Measurements from ENCODE around the gene PRCD.

Gene PRCD

DNA sequence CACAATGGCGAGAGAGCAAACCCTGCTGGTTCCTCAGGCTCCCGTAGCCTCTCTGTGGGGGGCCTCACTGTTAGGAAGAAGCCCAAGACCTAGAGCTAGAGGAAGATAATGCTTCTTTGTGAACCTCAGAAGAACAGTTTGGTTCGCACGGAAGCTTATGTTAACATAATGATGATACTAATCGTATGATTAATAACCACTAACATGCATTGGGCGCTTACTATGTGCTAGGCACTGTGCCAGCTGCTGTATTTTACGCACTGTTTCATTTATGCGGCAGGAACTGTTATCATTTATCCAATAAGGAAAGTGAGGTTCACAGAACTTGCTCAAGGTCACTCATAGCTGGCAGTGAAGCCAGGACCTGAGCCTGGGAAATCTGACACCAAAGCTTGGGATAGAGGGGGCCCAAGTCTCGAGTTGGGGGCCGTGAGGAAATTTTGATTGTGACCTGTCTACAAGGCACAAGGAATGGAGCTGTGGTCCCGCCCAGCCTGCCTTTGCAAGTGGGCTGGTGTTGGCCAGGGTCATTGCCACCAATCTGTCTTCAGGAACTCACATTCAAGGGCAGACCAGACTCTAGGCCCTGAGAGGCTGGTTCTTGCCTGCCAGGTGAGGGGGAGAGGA, 6.8 kb downstream of the PRCD start:
- no peak for TF ChIP-seq POLR2A (IDR thresholded peaks at IDR 0.05; ENCODE audit: low read depth, low read length)
- DNase-seq (ENCODE audit: insufficient read length, low spot score) (no peak), FAIRE-seq (no peak)

DNA sequence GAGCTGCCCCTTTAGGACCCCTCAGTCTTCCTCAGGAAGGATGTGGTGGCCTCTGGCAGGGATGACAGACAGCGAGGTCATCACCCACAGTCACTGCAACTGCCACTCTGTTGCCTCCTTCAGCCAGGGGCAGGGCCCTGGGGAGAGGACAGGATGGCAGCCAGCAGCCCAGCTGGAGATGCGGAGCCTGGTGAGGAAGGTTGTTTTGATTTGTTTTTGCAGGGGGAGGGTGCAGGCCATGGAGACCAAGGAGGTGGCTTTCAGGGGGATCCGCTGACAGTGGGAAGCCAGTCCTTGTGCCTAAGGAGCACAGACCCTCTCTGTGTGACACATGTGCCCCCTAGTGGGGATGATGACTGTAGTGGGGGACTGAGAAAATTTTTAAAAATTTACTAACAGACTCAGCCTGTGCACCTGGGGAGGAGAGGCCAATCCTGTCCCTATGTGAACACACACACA, 7.4 kb downstream of the PRCD start:
- no peak for TF ChIP-seq POLR2A (IDR thresholded peaks at IDR 0.05; ENCODE audit: low read depth, low read length)
- FAIRE-seq = no peak
- DNase-seq (ENCODE audit: insufficient read length, low spot score) = no peak

DNA sequence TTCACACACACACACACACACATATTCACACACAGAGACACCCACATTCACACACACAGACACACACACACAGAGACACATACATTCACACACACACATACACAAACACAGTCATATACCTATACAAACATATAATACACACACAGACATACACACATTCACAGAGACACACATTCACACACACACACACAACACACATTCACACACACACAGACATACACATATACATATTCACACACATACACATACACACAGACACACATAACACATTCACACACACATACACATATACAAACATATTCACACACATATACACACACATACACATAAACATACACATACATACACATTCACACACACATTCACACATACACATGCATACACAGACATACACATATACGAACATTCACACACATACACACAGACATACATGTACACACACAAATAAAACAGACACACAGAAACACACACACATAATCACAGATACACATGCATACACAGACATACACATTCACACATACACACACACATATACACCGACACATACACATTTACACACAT, 7.9 kb downstream of the PRCD start:
- FAIRE-seq = no peak
- no peak for TF ChIP-seq POLR2A (IDR thresholded peaks at IDR 0.05; ENCODE audit: low read depth, low read length)

DNA sequence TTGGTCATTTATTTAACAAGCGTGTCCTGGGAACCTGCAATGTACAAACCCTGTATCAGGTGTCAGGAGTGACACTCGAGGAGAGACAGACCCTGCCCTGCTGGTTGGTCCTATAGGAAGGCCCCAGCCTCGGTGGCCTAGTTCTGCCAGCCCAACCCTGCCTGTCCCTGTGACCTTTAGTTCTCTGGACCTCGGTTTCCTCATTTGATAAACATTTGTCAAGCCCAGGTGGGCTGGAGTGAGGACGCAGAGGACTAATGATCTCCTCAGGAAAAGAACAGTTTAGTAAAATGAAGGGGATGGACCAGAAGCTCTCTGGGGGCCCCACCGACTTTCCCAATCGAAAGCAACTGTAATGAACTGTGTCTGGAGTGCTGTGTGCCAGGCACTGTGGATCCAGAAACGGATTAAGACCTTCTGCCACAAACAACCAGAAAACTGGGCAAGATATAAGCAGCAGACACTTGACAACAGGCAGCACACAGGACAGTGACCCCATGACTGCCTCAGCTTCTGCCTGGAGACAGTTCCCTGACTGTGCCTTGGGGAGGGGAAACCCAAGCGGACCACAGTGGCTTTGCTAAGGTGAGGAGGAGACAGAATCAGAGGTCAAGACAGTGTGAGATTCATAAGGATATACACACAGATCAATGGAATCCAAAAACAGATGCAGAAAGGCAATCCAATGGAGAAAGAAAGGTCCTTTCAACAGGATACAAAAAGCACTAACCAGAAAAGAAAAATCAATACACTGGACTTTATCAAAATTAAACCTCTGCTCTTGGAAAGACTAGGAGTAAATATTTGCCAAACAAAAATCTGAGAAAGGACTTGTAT, 8.8 kb downstream of the PRCD start:
- no peak for TF ChIP-seq POLR2A (IDR thresholded peaks at IDR 0.05; ENCODE audit: low read depth, low read length)
- FAIRE-seq (no peak), DNase-seq (ENCODE audit: insufficient read length, low spot score) (no peak)

More for the DNA sequence above, 7.9 kb downstream of the PRCD start:
- DNase-seq (ENCODE audit: insufficient read length, low spot score) = no peak

DNA sequence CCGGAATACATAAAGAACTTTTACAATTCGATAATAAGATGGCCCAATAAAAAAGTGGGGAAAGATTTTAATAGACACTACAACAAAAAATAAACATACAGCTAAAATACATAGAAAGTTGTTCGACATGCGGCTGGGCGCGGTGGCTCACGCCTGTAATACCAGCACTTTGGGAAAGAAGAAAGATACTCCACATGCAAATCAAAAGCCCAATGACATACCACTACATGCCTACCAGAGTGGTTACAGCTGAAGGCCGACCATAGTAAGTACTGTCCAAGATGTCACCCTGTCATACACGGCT, 9.3 kb downstream of the PRCD start:
- TF ChIP-seq POLR2A (IDR thresholded peaks at IDR 0.05; ENCODE audit: low read depth, low read length) = no peak
- FAIRE-seq (no peak), DNase-seq (ENCODE audit: insufficient read length, low spot score) (no peak)

GRCh38 chr17:76549539-76549938, 9.7 kb downstream of the PRCD start:
- no peak for DNase-seq (ENCODE audit: insufficient read length, low spot score)
- TF ChIP-seq POLR2A (IDR thresholded peaks at IDR 0.05; ENCODE audit: low read depth, low read length) = no peak
- FAIRE-seq = no peak

DNA sequence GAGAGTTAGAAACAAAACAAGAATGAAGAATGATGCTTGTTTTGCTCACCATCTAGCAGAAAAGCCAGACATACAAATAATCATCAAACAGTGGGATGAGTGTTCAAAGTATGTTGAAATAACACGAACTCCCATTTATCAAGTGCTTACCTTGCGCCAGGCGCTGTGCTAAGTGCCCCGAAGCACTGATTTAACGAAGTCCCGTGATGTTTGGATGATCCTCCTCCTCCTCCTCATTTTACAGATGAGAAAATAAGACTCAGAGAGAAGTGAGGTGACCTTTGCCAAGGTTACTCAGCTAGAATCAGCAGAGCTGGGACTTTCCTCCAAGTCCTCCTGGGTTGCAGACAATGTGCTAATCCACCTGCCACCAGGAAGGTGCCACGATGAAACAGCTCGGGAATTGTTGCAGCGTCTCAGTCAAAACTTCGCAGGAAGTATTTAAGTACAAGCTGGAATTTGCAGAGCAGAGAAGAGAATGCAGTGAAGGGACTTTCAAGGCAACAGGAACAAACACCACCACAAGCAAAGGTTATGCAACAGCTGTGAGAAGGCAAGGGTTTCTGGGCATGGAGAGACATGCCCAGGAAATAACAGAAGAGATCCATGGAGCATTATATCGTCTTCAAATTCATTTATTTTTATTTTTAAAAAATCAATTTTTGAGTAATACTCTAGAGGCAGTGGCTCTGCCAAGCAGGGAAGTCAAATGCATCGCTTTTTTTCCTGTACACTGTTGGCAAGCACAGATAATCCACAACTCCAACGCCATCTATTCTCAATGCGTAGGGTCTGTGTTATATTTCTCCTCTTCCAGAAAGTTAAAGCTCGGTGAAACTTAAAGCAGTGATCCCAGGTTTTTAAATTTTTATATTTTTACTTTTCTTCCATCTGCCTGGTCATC, 11.1 kb downstream of the PRCD start:
- TF ChIP-seq POLR2A (IDR thresholded peaks at IDR 0.05; ENCODE audit: low read depth, low read length) = no peak
- FAIRE-seq (no peak), DNase-seq (ENCODE audit: insufficient read length, low spot score) (no peak)

- DNase-seq (ENCODE audit: insufficient read length, low spot score) (no peak), FAIRE-seq (no peak)
- no peak for TF ChIP-seq POLR2A (IDR thresholded peaks at IDR 0.05; ENCODE audit: low read depth, low read length)
Measured at GRCh38 chr17:76551685-76552084, 11.8 kb downstream of the PRCD start.

DNA sequence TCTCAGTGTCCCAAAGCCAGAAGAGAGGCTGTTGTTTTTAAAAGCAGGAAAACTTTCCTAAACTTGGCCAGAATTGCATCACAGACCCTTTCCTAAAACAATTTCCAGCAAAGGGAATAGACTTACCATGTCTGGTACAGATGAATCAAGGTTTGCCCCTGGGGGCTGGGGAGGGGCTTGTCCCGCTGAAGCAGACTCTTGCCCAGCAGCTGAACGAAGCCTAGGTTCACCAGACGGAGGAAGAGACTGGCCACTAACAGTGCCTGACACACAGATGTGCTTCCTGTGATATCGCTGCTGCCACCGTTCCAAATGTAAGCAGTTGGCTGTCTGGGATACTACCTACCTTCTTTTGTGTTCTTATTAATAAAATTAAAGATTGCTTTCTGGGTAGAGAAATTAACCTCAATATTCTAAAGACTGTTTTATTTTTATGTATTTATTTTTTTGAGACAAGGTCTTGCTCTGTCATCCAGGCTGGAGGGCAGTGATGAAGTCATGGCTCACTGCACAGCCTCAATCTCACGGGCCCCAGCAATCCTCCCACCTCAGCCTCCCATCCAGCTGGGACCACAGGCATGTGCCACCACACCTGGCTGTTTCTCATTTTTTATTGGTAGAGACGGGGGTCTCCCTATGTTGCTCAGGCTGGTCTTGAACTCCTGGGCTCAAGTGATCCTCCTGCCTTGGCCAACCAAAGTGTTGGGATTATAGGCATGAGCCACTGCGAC, 13.5 kb downstream of the PRCD start:
- FAIRE-seq (no peak), DNase-seq (ENCODE audit: insufficient read length, low spot score) (no peak)
- no peak for TF ChIP-seq POLR2A (IDR thresholded peaks at IDR 0.05; ENCODE audit: low read depth, low read length)

DNA sequence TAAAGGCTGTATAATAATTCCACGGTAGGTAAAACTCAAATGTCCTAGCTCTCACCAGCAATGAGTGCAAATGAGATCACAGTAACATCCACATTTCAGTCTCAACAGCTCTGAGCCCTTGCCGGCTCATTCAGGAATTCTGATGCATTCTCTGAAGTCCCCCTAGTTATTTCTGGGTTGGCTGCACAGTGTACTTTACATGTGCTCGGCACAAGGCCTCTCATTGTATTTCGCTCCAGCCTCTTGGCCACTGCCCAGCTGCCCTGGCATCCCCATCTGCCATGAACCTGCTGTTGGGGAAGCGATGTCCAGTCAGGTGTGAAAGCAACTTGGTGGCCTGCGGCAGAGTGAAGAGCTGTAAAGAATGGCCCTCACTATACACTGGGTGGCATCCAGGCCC, 14.3 kb downstream of the PRCD start:
- FAIRE-seq = no peak
- no peak for TF ChIP-seq POLR2A (IDR thresholded peaks at IDR 0.05; ENCODE audit: low read depth, low read length)
- DNase-seq (ENCODE audit: insufficient read length, low spot score) = no peak

GRCh38 chr17:76556765-76557367, 17.0 kb downstream of the PRCD start:
- FAIRE-seq (no peak), DNase-seq (ENCODE audit: insufficient read length, low spot score) (no peak)
- TF ChIP-seq POLR2A (IDR thresholded peaks at IDR 0.05; ENCODE audit: low read depth, low read length) = no peak

GRCh38 chr17:76557368-76558197, 17.7 kb downstream of the PRCD start:
- FAIRE-seq (no peak), DNase-seq (ENCODE audit: insufficient read length, low spot score) (peak; percentile 70)
- peak; percentile 97 for TF ChIP-seq POLR2A (IDR thresholded peaks at IDR 0.05; ENCODE audit: low read depth, low read length)

Measured in H54 (cell line).